Smooth muscle cell (in vitro differentiated cells): ENCODE measurements around the gene PCNX1. TPM values are rescaled to one million over a fixed set of nuclear protein-coding genes. Genes with fewer than 3 reads are reported as not detected.
A peak's percentile ranks its signal among the peaks of the same experiment; 100 is the strongest.

Experiments used
- DNase-seq: peaks from one replicate; lab custom pipeline; 2025; ENCODE audit not compliant: unreplicated experiment; lab: John Stamatoyannopoulos, UW
- H2AFZ ChIP-seq: fragments of 200-600 bp; sonication (generic); 2 replicates; pipeline ENCODE4 v1.6.0; 2016; ENCODE audit warnings: antibody characterized with exemption, low read depth, mild to moderate bottlenecking
- H3F3A ChIP-seq: fragments of 200-600 bp; sonication (generic); 2 replicates; pipeline ENCODE4 v1.6.0; 2017; ENCODE audit warnings: antibody characterized with exemption, low read depth
- H3K27ac ChIP-seq: fragments of 200-600 bp; sonication (generic); 2 replicates; pipeline ENCODE4 v1.5.1; 2016; ENCODE audit warnings: low read depth, mild to moderate bottlenecking
- H3K27me3 ChIP-seq: fragments of 200-600 bp; sonication (generic); 2 replicates; pipeline ENCODE4 v1.6.1; 2016; ENCODE audit warnings: low read depth, mild to moderate bottlenecking
- H3K36me3 ChIP-seq: fragments of 200-600 bp; sonication (generic); 2 replicates; pipeline ENCODE4 v1.5.1; 2016; ENCODE audit warnings: low read depth
- H3K4me1 ChIP-seq: fragments of 200-600 bp; sonication (generic); 2 replicates; pipeline ENCODE4 v1.5.1; 2016; ENCODE audit warnings: low read depth
- H3K4me2 ChIP-seq: fragments of 200-600 bp; sonication (generic); 2 replicates; pipeline ENCODE4 v1.6.0; 2016; ENCODE audit warnings: mild to moderate bottlenecking
- H3K4me3 ChIP-seq: fragments of 200-600 bp; sonication (generic); 2 replicates; pipeline ENCODE4 v1.5.1; 2016; ENCODE audit warnings: mild to moderate bottlenecking
- H3K79me2 ChIP-seq: fragments of 200-600 bp; sonication (generic); 2 replicates; pipeline ENCODE4 v1.6.0; 2016; ENCODE audit warnings: low read depth, mild to moderate bottlenecking
- H3K9ac ChIP-seq: fragments of 200-600 bp; sonication (generic); 2 replicates; pipeline ENCODE4 v1.6.0; 2016; ENCODE audit warnings: low read depth
- H3K9me3 ChIP-seq: fragments of 200-600 bp; sonication (generic); replicated peaks from 2 replicates; pipeline ENCODE4 v1.5.1; 2016; ENCODE audit warnings: low read depth
- H4K20me1 ChIP-seq: fragments of 200-600 bp; sonication (generic); 2 replicates; pipeline ENCODE4 v1.6.0; 2016; ENCODE audit warnings: low read depth
- WGBS: methylation state at CpG from one replicate; pipeline ENCODE4 v1.1.7; 2016; ENCODE audit warnings: low lambda C conversion rate; 5-methylcytosine and 5-hydroxymethylcytosine counted together
- polyA plus RNA-seq: library from polyadenylated mRNA; unstranded; fragments of >200 nt; fragmentation: Nextera tagmentation; extraction: Ambion mirVana; gene quantifications from 2 replicates; pipeline ENCODE4 v1.2.1, GENCODE V29; 2016
- total RNA-seq: library from RNA; depleted of rRNA; stranded (reverse); fragments of >200 nt; gene quantifications from 2 replicates; pipeline ENCODE4 v1.2.3, GENCODE V29; 2014
- TF ChIP-seq, protein P1 (sequence below): fragments of 200-600 bp; sonication (generic); IDR thresholded peaks from 2 replicates; pipeline ENCODE4 v1.5.1; 2017; ENCODE audit warnings: borderline replicate concordance, mild to moderate bottlenecking, antibody characterized with exemption; ENCODE audit not compliant: insufficient read depth, poor library complexity, severe bottlenecking

The PCNX1 gene
- total and polyA plus RNA-seq, 2 experiments from 2014 or later: 12.2 to 68.2 TPM

DNA sequence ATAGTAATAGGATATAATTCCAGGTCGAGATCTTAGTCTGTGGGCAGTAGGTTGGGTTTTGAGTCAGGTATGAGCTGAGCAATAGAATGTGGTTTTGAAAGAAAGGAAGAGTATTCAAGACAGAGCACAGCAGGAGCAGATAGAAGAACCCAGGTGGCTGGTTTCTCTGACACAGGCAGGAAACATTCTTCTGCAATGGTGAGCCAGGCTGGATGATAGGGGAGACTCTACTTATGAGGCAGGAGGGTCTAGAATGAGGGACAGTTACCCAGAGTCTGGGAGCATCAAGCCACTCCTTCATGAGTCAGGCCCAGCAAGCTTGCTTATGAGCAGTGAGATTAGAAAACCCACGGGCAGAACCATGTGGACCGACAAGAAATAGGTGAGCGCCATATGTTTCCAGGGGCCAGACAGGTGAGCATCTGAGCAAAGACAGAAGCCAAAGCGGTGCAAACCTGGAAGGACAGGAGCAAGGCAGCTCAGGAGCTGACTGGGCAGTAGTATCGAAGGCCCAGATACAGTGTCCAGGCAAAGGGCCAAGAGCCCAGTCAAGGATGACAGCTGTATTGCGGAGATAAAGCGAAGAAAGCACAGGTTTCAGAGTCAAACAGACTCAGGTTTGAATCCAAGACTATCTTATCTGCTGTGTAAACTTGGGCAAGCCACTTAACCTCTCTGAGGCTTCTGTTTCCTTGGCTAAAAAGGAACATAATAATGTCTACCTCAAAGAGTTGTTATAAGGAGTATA, 22.5 kb upstream of the PCNX1 start:
- TF ChIP-seq, protein P1, sequence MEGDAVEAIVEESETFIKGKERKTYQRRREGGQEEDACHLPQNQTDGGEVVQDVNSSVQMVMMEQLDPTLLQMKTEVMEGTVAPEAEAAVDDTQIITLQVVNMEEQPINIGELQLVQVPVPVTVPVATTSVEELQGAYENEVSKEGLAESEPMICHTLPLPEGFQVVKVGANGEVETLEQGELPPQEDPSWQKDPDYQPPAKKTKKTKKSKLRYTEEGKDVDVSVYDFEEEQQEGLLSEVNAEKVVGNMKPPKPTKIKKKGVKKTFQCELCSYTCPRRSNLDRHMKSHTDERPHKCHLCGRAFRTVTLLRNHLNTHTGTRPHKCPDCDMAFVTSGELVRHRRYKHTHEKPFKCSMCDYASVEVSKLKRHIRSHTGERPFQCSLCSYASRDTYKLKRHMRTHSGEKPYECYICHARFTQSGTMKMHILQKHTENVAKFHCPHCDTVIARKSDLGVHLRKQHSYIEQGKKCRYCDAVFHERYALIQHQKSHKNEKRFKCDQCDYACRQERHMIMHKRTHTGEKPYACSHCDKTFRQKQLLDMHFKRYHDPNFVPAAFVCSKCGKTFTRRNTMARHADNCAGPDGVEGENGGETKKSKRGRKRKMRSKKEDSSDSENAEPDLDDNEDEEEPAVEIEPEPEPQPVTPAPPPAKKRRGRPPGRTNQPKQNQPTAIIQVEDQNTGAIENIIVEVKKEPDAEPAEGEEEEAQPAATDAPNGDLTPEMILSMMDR: no peak
- Histone ChIP-seq H3K9ac (no peak overlapping the region), H3K4me1 (peaks cover 14% of the 10 kb centered on the region), H3K36me3 (no peaks in the 10 kb centered on the region), H2AFZ (no peak overlapping the region), H3F3A (peaks cover 10% of the 10 kb centered on the region), H3K27ac (peak overlapping the region; percentile 45), H3K27me3 (no peaks in the 10 kb centered on the region), H3K9me3 (no peaks in the 10 kb centered on the region), H3K4me3 (no peak overlapping the region), H3K4me2 (no peak overlapping the region), H3K79me2 (no peaks in the 10 kb centered on the region), H4K20me1 (no peaks in the 10 kb centered on the region)
- DNase-seq: no peak
- 84% methylated on average over 8 of the region's 8 CpGs for WGBS

DNA sequence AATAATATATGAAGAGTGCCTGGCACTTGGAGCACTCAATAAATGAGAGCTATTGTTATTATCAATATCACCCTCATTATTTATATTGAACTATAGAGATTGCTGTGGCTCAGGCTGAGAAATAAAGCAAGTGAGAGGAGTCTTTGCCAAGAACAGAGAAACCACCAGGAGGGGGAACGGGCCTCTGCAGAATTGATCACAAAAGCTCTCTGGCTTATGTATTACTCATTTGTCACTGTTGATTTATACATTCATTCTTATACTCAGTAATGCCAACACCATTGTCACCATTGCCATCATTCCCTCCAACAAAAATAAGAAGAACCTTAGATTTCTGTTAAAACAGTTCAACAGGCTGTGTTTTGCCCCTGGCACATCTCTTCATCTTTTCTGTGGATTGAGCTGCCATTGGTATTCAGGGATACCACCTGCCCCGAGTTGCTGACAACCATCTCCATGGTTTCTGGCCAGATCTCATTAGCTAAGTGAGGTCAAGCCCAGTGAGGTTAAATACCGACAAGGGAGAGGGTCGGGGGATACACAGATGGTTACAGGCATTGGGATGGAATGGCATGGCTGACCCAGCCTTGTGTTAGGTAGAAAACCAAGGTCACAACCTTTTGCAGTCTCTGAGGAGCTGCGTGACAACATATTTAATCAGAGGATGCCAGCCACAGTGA, 21.8 kb upstream of the PCNX1 start:
- no peak for DNase-seq
- Histone ChIP-seq H3K4me2 (no peak overlapping the region), H3K9ac (no peak overlapping the region), H3K36me3 (no peaks in the 10 kb centered on the region), H3K4me3 (no peak overlapping the region), H3K27ac (peak overlapping the region; percentile 44), H3K4me1 (peaks cover 14% of the 10 kb centered on the region), H2AFZ (no peak overlapping the region), H3K9me3 (no peaks in the 10 kb centered on the region), H4K20me1 (no peaks in the 10 kb centered on the region), H3F3A (peaks cover 10% of the 10 kb centered on the region), H3K27me3 (no peaks in the 10 kb centered on the region), H3K79me2 (no peaks in the 10 kb centered on the region)
- TF ChIP-seq, protein P1: no peak
- WGBS: 94% methylated on average over 5 of the region's 5 CpGs

DNA sequence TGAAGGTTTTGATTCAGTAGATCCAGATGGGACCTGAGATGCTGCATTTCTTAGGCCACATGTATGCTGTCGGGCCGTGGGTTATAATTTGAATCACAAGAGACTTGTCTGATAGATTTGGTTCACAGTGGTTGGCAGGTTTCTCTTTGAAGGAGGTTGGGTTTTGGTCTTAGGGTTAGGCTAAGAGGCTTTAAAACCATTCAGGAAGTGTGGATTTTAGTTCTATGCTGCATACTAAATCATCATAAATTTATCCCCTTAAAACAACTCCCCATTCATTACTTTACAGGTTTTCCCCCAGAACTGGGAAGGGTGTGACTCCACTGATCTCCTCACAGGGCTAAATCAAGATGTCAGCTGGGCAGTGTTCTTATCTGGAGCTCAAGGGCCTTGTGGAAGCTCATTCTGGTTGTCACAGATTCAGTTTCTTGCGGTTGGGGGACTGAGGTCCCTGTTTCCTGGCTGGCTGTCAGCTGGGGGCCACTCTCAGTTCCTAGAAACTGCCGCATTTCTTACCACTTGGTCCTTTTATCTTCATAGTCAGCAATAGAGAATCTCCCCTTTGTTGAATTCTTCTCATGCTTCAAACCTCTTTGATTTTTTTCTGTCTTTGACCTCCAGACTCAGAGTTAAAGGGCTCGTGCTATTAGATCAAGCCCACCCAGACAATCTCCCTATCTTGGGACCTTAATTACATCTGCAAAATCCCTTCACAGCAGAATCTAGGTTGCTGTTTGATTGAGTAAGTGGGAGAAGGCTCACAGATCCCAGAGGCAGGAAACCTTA, 20.6 kb upstream of the PCNX1 start:
- WGBS: 43% methylated on average over 5 of the region's 5 CpGs
- DNase-seq: no peak
- no peaks in the 10 kb centered on the region for H3K9me3 ChIP-seq
- peak overlapping the region; percentile 76 for H3K4me2 ChIP-seq
- peak overlapping the region; percentile 23 for H2AFZ ChIP-seq
- H3K27me3 ChIP-seq: no peaks in the 10 kb centered on the region
- no peaks in the 10 kb centered on the region for H3K79me2 ChIP-seq
- H3K9ac ChIP-seq: peak overlapping the region; percentile 72
- H4K20me1 ChIP-seq: no peaks in the 10 kb centered on the region
- H3K4me3 ChIP-seq: no peak overlapping the region
- TF ChIP-seq, protein P1: no peak
- peaks cover 14% of the 10 kb centered on the region for H3K4me1 ChIP-seq
- no peaks in the 10 kb centered on the region for H3K36me3 ChIP-seq
- H3F3A ChIP-seq: peaks cover 10% of the 10 kb centered on the region
- peak overlapping the region; percentile 93 for H3K27ac ChIP-seq
